ENCODE data around the gene GJA4. TPM values are rescaled to one million over a fixed set of nuclear protein-coding genes. Genes with fewer than 3 reads are reported as not detected.

Gene GJA4
- total and polyA plus RNA-seq, 8 donors: 1.7 to 4.8 (median 2.5) TPM; not detected in 2

- TF ChIP-seq POLR2AphosphoS5 (IDR thresholded peaks at IDR 0.05): no peak
- no peak for TF ChIP-seq EP300 (IDR thresholded peaks at IDR 0.05)
- no peak for TF ChIP-seq POLR2A (IDR thresholded peaks at IDR 0.05)
- TF ChIP-seq CTCF (IDR thresholded peaks at IDR 0.05): no peak
- no peak overlapping the region for H3K4me3 ChIP-seq
- peaks cover 0 to 49% (median 13%) of the 10 kb centered on the region in 3 donors for H3K27me3 ChIP-seq
- intact Hi-C loops (cut with DNase I; ENCODE audit: low total_unique reads): no loop called here
- H3K4me1 ChIP-seq: no peaks in the 10 kb centered on the region
- no peak for DNase-seq
- 84 to 93% (median 88%) methylated on average over 5 of the region's 5 CpGs for WGBS, 5 donors
- H3K27ac ChIP-seq: no peak overlapping the region
- H3K36me3 ChIP-seq: no peaks in the 10 kb centered on the region
- H3K9me3 ChIP-seq: no peaks in the 10 kb centered on the region
These were observed 42.2 kb upstream of the GJA4 start for GRCh38 chr1:34750610-34751009.

DNA sequence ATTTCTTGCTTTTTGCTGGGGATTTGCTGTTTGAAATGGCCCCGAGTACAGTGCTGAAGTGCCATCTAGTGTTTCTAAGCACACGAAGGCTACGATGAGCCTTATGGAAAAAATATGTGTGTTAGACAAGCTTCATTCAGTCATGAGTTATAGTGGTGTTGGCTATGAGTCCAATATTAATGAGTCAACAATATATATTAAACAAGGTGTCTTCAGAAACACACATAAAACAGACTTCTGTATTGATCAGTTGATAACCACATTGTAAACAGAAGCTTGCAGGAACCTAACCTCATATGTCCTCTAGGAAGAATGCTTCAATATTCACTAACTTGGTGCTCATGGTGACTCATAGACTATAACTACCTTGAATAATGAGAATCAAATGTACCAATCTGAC is 39.6 kb upstream of the GJA4 start:
- no peak overlapping the region for H3K27ac ChIP-seq
- H3K4me1 ChIP-seq: no peaks in the 10 kb centered on the region
- DNase-seq: no peak
- no peak overlapping the region for H3K4me3 ChIP-seq
- no peaks in the 10 kb centered on the region for H3K9me3 ChIP-seq
- intact Hi-C loops (cut with DNase I; ENCODE audit: low total_unique reads): no loop called here
- peaks cover 0 to 28% (median 4%) of the 10 kb centered on the region in 3 donors for H3K27me3 ChIP-seq
- no peak for TF ChIP-seq EP300 (IDR thresholded peaks at IDR 0.05)
- no peak for TF ChIP-seq POLR2AphosphoS5 (IDR thresholded peaks at IDR 0.05)
- TF ChIP-seq POLR2A (IDR thresholded peaks at IDR 0.05): no peak
- TF ChIP-seq CTCF (IDR thresholded peaks at IDR 0.05): no peak
- WGBS, 5 donors: 70 to 89% (median 80%) methylated on average over 3 of the region's 3 CpGs
- no peaks in the 10 kb centered on the region for H3K36me3 ChIP-seq

DNA sequence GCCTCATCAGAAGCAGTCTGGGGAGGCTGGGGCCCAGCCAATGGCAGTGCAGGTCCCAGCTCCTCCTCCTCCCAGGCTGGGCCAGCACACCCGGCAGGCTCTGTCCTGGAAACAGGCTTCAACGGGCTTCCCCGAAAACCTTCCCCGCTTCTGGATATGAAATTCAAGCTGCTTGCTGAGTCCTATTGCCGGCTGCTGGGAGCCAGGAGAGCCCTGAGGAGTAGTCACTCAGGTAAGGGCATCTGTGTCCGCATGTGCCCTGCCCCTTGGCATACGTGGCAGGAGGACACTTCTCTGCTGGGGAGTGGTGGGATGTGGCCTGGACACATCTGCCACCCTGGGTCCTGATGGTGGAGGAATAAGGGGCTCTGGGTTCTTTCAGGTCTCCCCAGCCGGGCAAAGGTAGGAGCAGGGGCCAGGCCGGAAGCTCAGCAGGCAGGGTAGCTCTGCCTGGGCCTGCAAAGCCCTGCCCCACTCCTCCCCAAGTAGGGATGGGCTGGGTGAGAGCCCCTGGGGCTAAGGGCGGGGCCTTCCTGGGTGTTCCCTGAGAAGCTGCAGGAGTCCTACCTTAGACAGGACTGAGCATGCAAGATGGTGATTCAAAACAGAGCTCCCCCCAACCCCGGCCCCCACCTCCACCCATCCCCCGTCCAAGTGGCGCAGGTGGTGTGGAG is 37.7 kb upstream of the GJA4 start, which contains the start of gene GJB5:
Gene GJB5 (plus strand): TSS at position 84 of the 674 bp plus-strand sequence. CDS start 2,284 bp downstream, outside the sequence.
- DNase-seq: peak in 1 of 2 donors; percentile 46

DNA sequence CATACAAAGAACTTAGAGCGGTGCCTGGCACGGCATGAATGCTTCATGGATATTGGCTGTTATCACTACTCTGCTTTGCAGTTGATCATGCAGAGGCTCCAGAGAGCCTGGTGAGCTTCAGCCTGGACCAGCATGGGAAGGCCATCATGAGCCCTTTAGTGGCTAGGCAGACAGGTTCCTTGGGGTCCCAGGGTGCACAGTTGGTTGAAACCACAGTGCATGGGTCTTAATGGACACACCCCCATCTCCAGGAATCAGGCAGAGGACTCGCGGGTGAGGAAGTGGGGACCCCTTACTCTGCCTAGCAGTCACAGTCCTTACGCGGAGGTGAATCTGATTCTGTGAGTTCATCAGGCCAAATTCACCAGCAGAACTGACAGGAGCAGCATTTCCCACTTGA is 36.8 kb upstream of the GJA4 start:
- TF ChIP-seq POLR2AphosphoS5 (IDR thresholded peaks at IDR 0.05) (no peak), CTCF (IDR thresholded peaks at IDR 0.05) (no peak), EP300 (IDR thresholded peaks at IDR 0.05) (no peak), POLR2A (IDR thresholded peaks at IDR 0.05) (no peak)
- intact Hi-C loops (cut with DNase I; ENCODE audit: low total_unique reads): no loop called here
- no peak for DNase-seq
- Histone ChIP-seq H3K27me3 (peaks cover 0 to 21% (median 0%) of the 10 kb centered on the region in 3 donors), H3K36me3 (no peaks in the 10 kb centered on the region), H3K9me3 (no peaks in the 10 kb centered on the region), H3K4me1 (no peaks in the 10 kb centered on the region), H3K27ac (no peak overlapping the region), H3K4me3 (no peak overlapping the region)
- 90 to 94% (median 93%) methylated on average over 6 of the region's 6 CpGs for WGBS, 5 donors

More for the DNA sequence above, 37.7 kb upstream of the GJA4 start, which contains the start of gene GJB5:
- Histone ChIP-seq H3K36me3 (no peaks in the 10 kb centered on the region), H3K27me3 (peaks cover 0 to 21% (median 0%) of the 10 kb centered on the region in 3 donors), H3K4me3 (no peak within 1 kb of the TSS), H3K27ac (no peak within 1 kb of the TSS), H3K9me3 (no peaks in the 10 kb centered on the region), H3K4me1 (no peaks in the 10 kb centered on the region)
- 52 to 74% (median 70%) methylated on average over 9 to 13 of the region's 13 CpGs for WGBS, 5 donors
- intact Hi-C loops (cut with DNase I; ENCODE audit: low total_unique reads): no loop called here
- TF ChIP-seq POLR2A (IDR thresholded peaks at IDR 0.05) (no peak), POLR2AphosphoS5 (IDR thresholded peaks at IDR 0.05) (no peak), CTCF (IDR thresholded peaks at IDR 0.05) (no peak), EP300 (IDR thresholded peaks at IDR 0.05) (no peak)
